GM23248 (cell line): ENCODE data around the gene HOXB6. TPM values are rescaled to one million over a fixed set of nuclear protein-coding genes. Genes with fewer than 3 reads are reported as not detected.

ENCODE experiments used
- DNase-seq: peaks from one replicate; pipeline ENCODE4 v3.0.0-alpha.2; 2015
- H2AFZ ChIP-seq: fragments of 200-600 bp; sonication (generic); 2 replicates; pipeline ENCODE4 v1.6.1; 2016; ENCODE audit warnings: antibody characterized with exemption
- H3F3A ChIP-seq: fragments of 200-600 bp; sonication (generic); 2 replicates; pipeline ENCODE4 v1.6.1; 2016; ENCODE audit warnings: mild to moderate bottlenecking, antibody characterized with exemption, mixed run types; ENCODE audit not compliant: insufficient read depth
- H3K27ac ChIP-seq: fragments of 200-600 bp; sonication (generic); 2 replicates; pipeline ENCODE4 v1.5.1; 2016; ENCODE audit warnings: mild to moderate bottlenecking
- H3K27me3 ChIP-seq: fragments of 200-600 bp; sonication (generic); replicated peaks from 2 replicates; pipeline ENCODE4 v1.6.1; 2016; ENCODE audit warnings: mild to moderate bottlenecking; ENCODE audit not compliant: insufficient read depth
- H3K36me3 ChIP-seq: fragments of 200-600 bp; sonication (generic); 2 replicates; pipeline ENCODE4 v1.6.1; 2016; ENCODE audit warnings: low read depth, mild to moderate bottlenecking
- H3K4me1 ChIP-seq: fragments of 200-600 bp; sonication (generic); 2 replicates; pipeline ENCODE4 v1.6.1; 2016; ENCODE audit warnings: mild to moderate bottlenecking; ENCODE audit not compliant: insufficient read depth
- H3K4me2 ChIP-seq: fragments of 200-600 bp; sonication (generic); one replicate; pipeline ENCODE4 v1.6.1; 2016; ENCODE audit warnings: mild to moderate bottlenecking; ENCODE audit not compliant: unreplicated experiment
- H3K4me3 ChIP-seq: fragments of 200-600 bp; sonication (generic); 2 replicates; pipeline ENCODE4 v1.5.1; 2016; ENCODE audit warnings: mild to moderate bottlenecking
- H3K79me2 ChIP-seq: fragments of 200-600 bp; sonication (generic); 2 replicates; pipeline ENCODE4 v1.6.1; 2016; ENCODE audit warnings: mild to moderate bottlenecking; ENCODE audit not compliant: insufficient read depth
- H3K9ac ChIP-seq: fragments of 200-600 bp; sonication (generic); 2 replicates; pipeline ENCODE4 v1.6.1; 2016; ENCODE audit warnings: mild to moderate bottlenecking
- H3K9me2 ChIP-seq: fragments of 200-600 bp; sonication (generic); 2 replicates; pipeline ENCODE4 v1.6.1; 2016; ENCODE audit warnings: mixed run types, mild to moderate bottlenecking, moderate library complexity; ENCODE audit not compliant: insufficient read depth
- H3K9me3 ChIP-seq: fragments of 200-600 bp; sonication (generic); one replicate; pipeline ENCODE4 v1.6.1; 2017; ENCODE audit warnings: low read depth
- H4K20me1 ChIP-seq: fragments of 200-600 bp; sonication (generic); 2 replicates; pipeline ENCODE4 v1.6.0; 2016; ENCODE audit not compliant: insufficient read depth
- EZH2 ChIP-seq: fragments of 200-600 bp; sonication (generic); IDR thresholded peaks from 2 replicates; pipeline ENCODE4 v1.6.1; 2018; ENCODE audit warnings: antibody characterized with exemption, mild to moderate bottlenecking; ENCODE audit not compliant: insufficient read depth, poor library complexity, severe bottlenecking
- EZH2phosphoT487 ChIP-seq: fragments of 200-600 bp; sonication (generic); IDR thresholded peaks from 2 replicates; pipeline ENCODE4 v1.6.1; 2018; ENCODE audit warnings: antibody characterized with exemption, moderate library complexity, mild to moderate bottlenecking, low read depth; ENCODE audit not compliant: insufficient read depth
- WGBS, 2 experiments: methylation state at CpG; one replicate each; pipeline ENCODE4 v1.1.6; 2015 to 2017; ENCODE audit warnings: low lambda C conversion rate in 2 of 2, low coverage in 1 of 2; ENCODE audit errors: missing lambda C conversion rate in 2 of 2; 5-methylcytosine and 5-hydroxymethylcytosine counted together
- in situ Hi-C: fragments of 300-500 bp; cut with MboI; formaldehyde crosslinking; loops from 2 replicates; pipeline ENCODE4 v1.15.0; 2020
- polyA plus RNA-seq: library from polyadenylated mRNA; unstranded; fragments of >200 nt; fragmentation: Nextera tagmentation; extraction: Ambion mirVana; gene quantifications from 2 replicates; pipeline ENCODE4 v1.2.1, GENCODE V29; 2016
- total RNA-seq: library from RNA; depleted of rRNA; stranded (reverse); fragments of >200 nt; shearing (Covaris generic); gene quantifications from 2 replicates; pipeline ENCODE4 v1.2.3, GENCODE V29; 2014

The HOXB6 gene
- total and polyA plus RNA-seq, 2 experiments from 2014 or later: 6.2 to 7.5 TPM

DNA sequence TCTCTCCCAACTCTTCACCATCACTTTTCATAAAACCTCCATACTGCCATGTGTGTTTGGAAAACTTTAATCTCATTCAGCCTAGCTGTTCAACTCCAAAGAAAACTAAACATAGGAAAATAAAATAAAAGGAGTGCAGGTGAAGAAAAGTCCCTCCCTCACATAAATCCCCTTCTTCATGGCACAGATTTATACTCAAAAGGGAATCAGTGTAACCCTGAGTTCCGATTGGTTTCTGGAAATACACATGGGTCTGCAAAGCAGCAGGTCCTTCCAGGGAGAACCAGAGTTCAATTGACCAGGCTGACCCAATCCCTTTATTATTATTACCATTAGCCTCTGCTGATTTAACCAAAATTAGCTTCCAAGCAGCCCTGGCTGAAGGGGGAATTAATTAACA, 51.0 kb downstream of the HOXB6 start:
- no peaks in the 10 kb centered on the region for H3K9me3 ChIP-seq
- no peaks in the 10 kb centered on the region for H4K20me1 ChIP-seq
- H3K27ac ChIP-seq: no peak overlapping the region
- WGBS, 2 experiments: 61 to 71% methylated on average over 1 of the region's 1 CpG
- peaks cover 22% of the 10 kb centered on the region for H3K4me1 ChIP-seq
- H3K9ac ChIP-seq: no peak overlapping the region; the same call in 1 of the 2 replicates
- H3K79me2 ChIP-seq: peaks cover 39% of the 10 kb centered on the region
- no peak overlapping the region for H3K4me2 ChIP-seq
- no peak for DNase-seq
- no peak overlapping the region for H2AFZ ChIP-seq
- TF ChIP-seq EZH2 (no peak), EZH2phosphoT487 (no peak)
- H3F3A ChIP-seq: peaks cover 22% of the 10 kb centered on the region
- H3K9me2 ChIP-seq: no peaks in the 10 kb centered on the region
- H3K4me3 ChIP-seq: no peak overlapping the region
- H3K36me3 ChIP-seq: no peaks in the 10 kb centered on the region; the same call in 1 of the 2 replicates
- in situ Hi-C loops: no loop called here
- H3K27me3 ChIP-seq: no peaks in the 10 kb centered on the region

DNA sequence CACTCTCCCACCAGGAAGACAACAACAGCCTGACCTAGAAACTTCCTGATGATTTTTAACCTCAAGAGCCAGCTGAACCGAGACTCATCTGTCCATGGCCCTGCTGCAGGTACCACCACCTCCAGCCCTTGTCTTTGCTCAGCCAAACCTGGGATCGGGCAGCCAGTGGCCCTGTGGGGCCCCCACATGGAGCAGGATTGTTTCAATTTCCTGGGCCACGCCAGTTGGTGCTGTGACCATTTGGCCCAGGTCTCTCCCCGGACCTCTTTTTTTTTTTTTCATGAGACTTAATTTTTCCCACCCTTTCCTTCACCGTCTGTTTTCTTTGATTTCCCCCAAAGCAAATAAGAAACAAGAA, 51.6 kb downstream of the HOXB6 start:
- TF ChIP-seq EZH2phosphoT487: no peak
- no peak for TF ChIP-seq EZH2
- DNase-seq: no peak
- 63 to 80% methylated on average over 5 of the region's 5 CpGs for WGBS, 2 experiments
- no peak overlapping the region for H2AFZ ChIP-seq
- H3K27me3 ChIP-seq: no peaks in the 10 kb centered on the region
- peaks cover 38% of the 10 kb centered on the region for H3K79me2 ChIP-seq
- H3K9me2 ChIP-seq: no peaks in the 10 kb centered on the region
- peaks cover 27% of the 10 kb centered on the region for H3K4me1 ChIP-seq
- H3K9me3 ChIP-seq: no peaks in the 10 kb centered on the region
- in situ Hi-C loops: no loop called here
- H3K27ac ChIP-seq: no peak overlapping the region
- H3F3A ChIP-seq: peaks cover 27% of the 10 kb centered on the region
- no peak overlapping the region for H3K9ac ChIP-seq
- H3K4me2 ChIP-seq: no peak overlapping the region
- no peaks in the 10 kb centered on the region; the same call in 1 of the 2 replicates for H3K36me3 ChIP-seq
- no peak overlapping the region for H3K4me3 ChIP-seq
- H4K20me1 ChIP-seq: no peaks in the 10 kb centered on the region

DNA sequence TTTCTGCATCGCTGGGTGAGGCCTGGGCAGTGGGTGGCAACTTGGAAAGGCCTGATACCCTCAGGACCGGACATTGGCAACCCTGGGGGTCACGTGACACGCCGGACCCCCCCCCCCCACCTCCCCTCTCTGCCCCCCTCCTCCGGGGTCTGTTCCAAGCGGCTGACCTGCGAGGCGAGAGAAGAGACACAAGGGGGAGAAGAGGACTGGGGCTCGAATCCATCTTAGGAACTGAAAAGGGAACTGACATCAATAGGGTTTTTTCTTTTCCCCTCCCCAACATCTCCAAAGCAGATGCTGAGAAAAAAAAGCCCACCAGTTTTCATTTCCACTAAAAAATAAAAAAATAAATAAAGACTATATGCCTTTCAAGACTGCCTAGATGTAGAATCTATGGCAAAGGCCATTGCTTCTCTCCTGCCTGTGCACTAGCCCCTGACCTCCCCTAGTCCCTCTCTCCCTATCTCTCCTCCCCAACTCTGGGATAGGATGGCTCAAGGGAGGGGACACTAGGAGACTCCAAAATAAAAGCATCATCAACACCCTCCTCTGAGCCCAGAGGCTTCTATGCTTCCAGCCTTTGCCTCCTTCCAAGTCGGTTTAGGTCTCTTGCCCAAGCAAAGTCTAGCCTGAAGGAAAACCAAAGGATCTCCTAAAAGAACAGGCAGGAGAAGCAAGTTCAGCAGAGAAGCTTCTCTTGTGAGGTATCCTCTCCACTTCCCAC, 52.2 kb downstream of the HOXB6 start:
- Histone ChIP-seq H3F3A (peaks cover 31% of the 10 kb centered on the region), H3K4me3 (no peak overlapping the region), H3K4me2 (no peak overlapping the region), H2AFZ (no peak overlapping the region), H3K4me1 (peaks cover 32% of the 10 kb centered on the region), H3K79me2 (peaks cover 33% of the 10 kb centered on the region), H3K27me3 (no peaks in the 10 kb centered on the region), H3K9me2 (no peaks in the 10 kb centered on the region), H3K27ac (no peak overlapping the region), H4K20me1 (no peaks in the 10 kb centered on the region), H3K36me3 (no peaks in the 10 kb centered on the region; the same call in 1 of the 2 replicates), H3K9ac (no peak overlapping the region), H3K9me3 (no peaks in the 10 kb centered on the region)
- no peak for DNase-seq
- in situ Hi-C loops: no loop called here
- TF ChIP-seq EZH2 (no peak), EZH2phosphoT487 (no peak)
- 65 to 74% methylated on average over 8 to 11 of the region's 11 CpGs for WGBS, 2 experiments

DNA sequence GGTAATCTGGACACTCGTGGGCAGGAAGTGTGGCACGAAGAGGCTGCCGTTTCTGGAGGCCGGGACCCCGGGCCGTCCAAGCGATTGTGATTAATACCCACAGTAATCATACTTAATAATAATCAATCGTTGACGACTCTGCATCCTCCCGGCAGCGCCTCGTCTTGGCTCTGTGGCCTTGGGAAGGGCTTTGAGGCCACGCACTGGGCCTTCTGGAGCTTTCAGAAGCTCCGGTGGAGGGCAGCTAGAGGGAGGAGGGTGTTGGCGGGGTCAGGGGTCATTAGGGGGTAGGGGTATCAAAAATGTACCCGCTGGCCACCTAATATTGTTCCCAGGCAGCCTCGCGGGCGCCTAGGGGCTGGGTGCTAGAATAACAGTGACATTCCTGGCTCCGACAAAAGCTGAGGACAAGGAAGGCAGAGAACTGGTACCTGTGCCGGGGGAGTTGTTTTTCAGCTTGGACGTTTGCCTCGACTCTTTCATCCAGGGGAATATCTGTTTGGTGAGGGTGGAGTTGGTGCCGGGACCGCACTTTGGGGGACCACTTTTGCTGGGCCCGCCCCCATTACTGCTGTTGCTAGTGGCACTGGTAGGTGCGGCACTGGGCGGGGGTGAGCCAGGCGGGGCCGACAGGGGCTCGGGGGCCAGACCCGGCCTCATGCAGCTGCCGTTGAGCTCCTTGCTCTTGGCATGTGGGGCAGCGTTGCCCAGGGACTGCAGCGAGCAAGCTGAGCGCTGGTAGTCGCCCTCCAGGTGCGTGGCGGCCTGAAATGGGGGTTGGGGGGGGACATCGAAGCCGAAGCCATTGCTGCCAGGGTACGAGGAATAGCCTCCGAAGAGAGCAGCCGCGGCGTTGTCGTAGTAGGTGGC, 53.0 kb downstream of the HOXB6 start:
- H3K27ac ChIP-seq: no peak overlapping the region
- 90 to 93% methylated on average over 36 to 43 of the region's 47 CpGs for WGBS, 2 experiments
- no peaks in the 10 kb centered on the region for H3K27me3 ChIP-seq
- no peak overlapping the region for H3K4me2 ChIP-seq
- H3K9ac ChIP-seq: no peak overlapping the region
- DNase-seq: no peak
- peaks cover 34% of the 10 kb centered on the region for H3K4me1 ChIP-seq
- H3F3A ChIP-seq: peaks cover 33% of the 10 kb centered on the region
- TF ChIP-seq EZH2phosphoT487 (no peak), EZH2 (no peak)
- H3K9me2 ChIP-seq: no peaks in the 10 kb centered on the region
- no peak overlapping the region for H3K4me3 ChIP-seq
- no peaks in the 10 kb centered on the region for H3K9me3 ChIP-seq
- in situ Hi-C loops: no loop called here
- H2AFZ ChIP-seq: no peak overlapping the region
- no peaks in the 10 kb centered on the region; the same call in 1 of the 2 replicates for H3K36me3 ChIP-seq
- H3K79me2 ChIP-seq: peaks cover 31% of the 10 kb centered on the region
- H4K20me1 ChIP-seq: no peaks in the 10 kb centered on the region
